Measurements from ENCODE around the gene JAZF1.

The JAZF1 gene

GRCh38 chr7:28187012-28187411, 6.4 kb upstream of the JAZF1 start:
- no peaks in the 10 kb centered on the region for H3K27me3 ChIP-seq (ENCODE audit: insufficient read depth, low read length)
- H3F3A ChIP-seq (ENCODE audit: insufficient read depth, low read length): no peaks in the 10 kb centered on the region
- H3K36me3 ChIP-seq (ENCODE audit: insufficient read depth, low read length): no peaks in the 10 kb centered on the region
- no peaks in the 10 kb centered on the region for H3K79me2 ChIP-seq (ENCODE audit: insufficient read depth, low read length)
- TF ChIP-seq CTCF (IDR thresholded peaks at IDR 0.05; ENCODE audit: low read length) (no peak), EZH2 (IDR thresholded peaks at IDR 0.05; ENCODE audit: borderline replicate concordance, low read length) (no peak)
- H3K4me3 ChIP-seq (ENCODE audit: low read depth, low read length, poor library complexity, severe bottlenecking): no peak overlapping the region
- no peak overlapping the region for H2AFZ ChIP-seq (ENCODE audit: low read length)
- no peak overlapping the region for H3K27ac ChIP-seq (ENCODE audit: low read depth, low read length, poor library complexity, severe bottlenecking)
- H3K4me2 ChIP-seq (ENCODE audit: low read length): no peak overlapping the region
- H4K20me1 ChIP-seq (ENCODE audit: insufficient read depth, low read length): no peaks in the 10 kb centered on the region
- H3K9me2 ChIP-seq (ENCODE audit: low read depth, low read length): no peaks in the 10 kb centered on the region
- H3K9me3 ChIP-seq (ENCODE audit: low read length): no peaks in the 10 kb centered on the region
- no peak overlapping the region for H3K9ac ChIP-seq (ENCODE audit: low read length)
- peaks cover 6% of the 10 kb centered on the region for H3K4me1 ChIP-seq (ENCODE audit: insufficient read depth, low read length, severe bottlenecking)

GRCh38 chr7:28183627-28184026, 3.0 kb upstream of the JAZF1 start:
- H3K4me2 ChIP-seq (ENCODE audit: low read length): no peak overlapping the region

GRCh38 chr7:28182071-28182471, 1.5 kb upstream of the JAZF1 start:
- Histone ChIP-seq H4K20me1 (ENCODE audit: insufficient read depth, low read length) (no peaks in the 10 kb centered on the region), H2AFZ (ENCODE audit: low read length) (no peak overlapping the region), H3K4me2 (ENCODE audit: low read length) (no peak overlapping the region), H3F3A (ENCODE audit: insufficient read depth, low read length) (peaks cover 9% of the 10 kb centered on the region; the same call in 1 of the 2 replicates), H3K27ac (ENCODE audit: low read depth, low read length, poor library complexity, severe bottlenecking) (no peak overlapping the region), H3K4me3 (ENCODE audit: low read depth, low read length, poor library complexity, severe bottlenecking) (no peak overlapping the region), H3K9ac (ENCODE audit: low read length) (no peak overlapping the region), H3K9me2 (ENCODE audit: low read depth, low read length) (no peaks in the 10 kb centered on the region), H3K4me1 (ENCODE audit: insufficient read depth, low read length, severe bottlenecking) (peaks cover 30% of the 10 kb centered on the region), H3K79me2 (ENCODE audit: insufficient read depth, low read length) (peaks cover 4% of the 10 kb centered on the region; the same call in 1 of the 2 replicates), H3K36me3 (ENCODE audit: insufficient read depth, low read length) (no peaks in the 10 kb centered on the region), H3K9me3 (ENCODE audit: low read length) (no peaks in the 10 kb centered on the region), H3K27me3 (ENCODE audit: insufficient read depth, low read length) (no peaks in the 10 kb centered on the region)
- TF ChIP-seq EZH2 (IDR thresholded peaks at IDR 0.05; ENCODE audit: borderline replicate concordance, low read length) (no peak), CTCF (IDR thresholded peaks at IDR 0.05; ENCODE audit: low read length) (no peak)

More at GRCh38 chr7:28183627-28184026, 3.0 kb upstream of the JAZF1 start:
- Histone ChIP-seq H3K27me3 (ENCODE audit: insufficient read depth, low read length) (no peaks in the 10 kb centered on the region), H3K4me1 (ENCODE audit: insufficient read depth, low read length, severe bottlenecking) (peaks cover 26% of the 10 kb centered on the region), H3K9ac (ENCODE audit: low read length) (no peak overlapping the region), H3K4me3 (ENCODE audit: low read depth, low read length, poor library complexity, severe bottlenecking) (no peak overlapping the region), H3K79me2 (ENCODE audit: insufficient read depth, low read length) (no peaks in the 10 kb centered on the region), H2AFZ (ENCODE audit: low read length) (no peak overlapping the region), H3K27ac (ENCODE audit: low read depth, low read length, poor library complexity, severe bottlenecking) (no peak overlapping the region), H3K9me2 (ENCODE audit: low read depth, low read length) (no peaks in the 10 kb centered on the region), H4K20me1 (ENCODE audit: insufficient read depth, low read length) (no peaks in the 10 kb centered on the region), H3F3A (ENCODE audit: insufficient read depth, low read length) (peaks cover 4% of the 10 kb centered on the region; the same call in 1 of the 2 replicates), H3K9me3 (ENCODE audit: low read length) (no peaks in the 10 kb centered on the region), H3K36me3 (ENCODE audit: insufficient read depth, low read length) (no peaks in the 10 kb centered on the region)
- TF ChIP-seq EZH2 (IDR thresholded peaks at IDR 0.05; ENCODE audit: borderline replicate concordance, low read length) (no peak), CTCF (IDR thresholded peaks at IDR 0.05; ENCODE audit: low read length) (no peak)

Measured in OCI-LY1 (cell line).